Fibroblast of the aortic adventitia (primary cell): ENCODE results near the gene AHNAK2. TPM values are rescaled to one million over a fixed set of nuclear protein-coding genes. Genes with fewer than 3 reads are reported as not detected.
"Not testable (repeated sequence)": the region's sequence is repeated elsewhere in the genome, so short reads cannot be mapped to it uniquely, and the experiment has no call there.

Experiments used
- DNase-seq: peaks from one replicate; pipeline ENCODE4 v3.0.0-alpha.2; 2010; ENCODE audit warnings: low read depth
- H3K4me3 ChIP-seq: 2 replicates; pipeline ENCODE4 v1.5.1; 2011; ENCODE audit warnings: low read depth, mild to moderate bottlenecking, control low read depth, low read length, moderate library complexity
- total RNA-seq: library from RNA; depleted of rRNA; stranded (reverse); fragments of >200 nt; gene quantifications from 2 replicates; pipeline ENCODE4 v1.2.3, GENCODE V29; 2012; ENCODE audit warnings: low replicate concordance
- TF ChIP-seq, protein P1 (sequence below): IDR thresholded peaks from 2 replicates; pipeline ENCODE4 v1.5.1; 2011; ENCODE audit warnings: mild to moderate bottlenecking, low read length, control low read depth, inconsistent platforms; ENCODE audit not compliant: insufficient read depth

The AHNAK2 gene
- 78.4 and 164 TPM in 2 replicates for total RNA-seq

DNA sequence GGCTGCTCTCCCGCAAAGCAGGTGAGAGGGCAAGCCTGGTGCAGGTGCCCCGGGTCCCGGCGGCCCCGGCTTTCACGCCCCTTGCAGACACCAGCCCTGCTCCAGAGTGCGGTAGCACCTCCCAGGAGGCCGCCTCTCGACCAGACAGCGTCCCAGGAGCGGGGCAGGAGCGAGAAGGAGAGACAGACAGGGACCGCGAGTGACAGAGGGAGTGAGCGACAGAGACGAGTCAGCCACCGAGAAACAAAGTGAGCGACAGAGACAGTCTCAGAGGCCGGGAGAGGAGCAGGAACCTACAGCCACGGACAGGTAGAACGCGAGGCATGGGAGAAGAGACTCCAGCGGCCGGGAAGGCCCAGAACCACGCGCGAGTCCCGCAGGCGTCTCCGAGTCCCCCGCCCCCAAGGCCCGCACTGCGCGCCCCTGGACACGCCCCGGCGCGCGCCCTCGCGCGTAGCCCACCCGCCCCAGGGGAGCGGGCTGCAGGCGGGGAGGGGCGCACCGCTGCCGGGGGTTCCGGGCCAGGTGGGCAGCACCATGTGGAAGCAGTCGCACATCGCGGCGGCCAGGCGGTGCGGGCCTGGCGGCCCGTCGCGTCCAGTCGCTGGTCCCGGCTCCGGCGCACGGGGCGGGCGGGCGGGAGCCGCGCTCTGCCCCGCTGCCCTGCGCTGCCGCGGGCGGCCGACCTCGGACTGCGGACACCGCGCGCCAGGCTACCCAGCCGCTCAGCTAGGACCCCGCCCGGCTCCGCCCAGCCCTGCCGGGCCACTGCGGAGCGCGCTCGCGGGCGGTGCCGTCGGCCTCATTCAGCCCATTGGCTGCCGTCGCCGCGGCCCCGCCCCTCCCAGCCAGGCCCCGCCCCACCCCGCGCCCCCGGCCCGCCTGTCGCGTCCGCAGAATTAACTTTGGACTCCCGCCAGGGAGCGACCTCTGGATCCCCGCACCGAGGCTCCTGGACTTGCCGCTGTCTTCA lies at the start of gene AHNAK2:
TSS of gene AHNAK2 (minus strand) at position 694 of the 973 bp plus-strand sequence. CDS start at position 557, 137 bp downstream.
- peak; percentile 65 for DNase-seq

DNA sequence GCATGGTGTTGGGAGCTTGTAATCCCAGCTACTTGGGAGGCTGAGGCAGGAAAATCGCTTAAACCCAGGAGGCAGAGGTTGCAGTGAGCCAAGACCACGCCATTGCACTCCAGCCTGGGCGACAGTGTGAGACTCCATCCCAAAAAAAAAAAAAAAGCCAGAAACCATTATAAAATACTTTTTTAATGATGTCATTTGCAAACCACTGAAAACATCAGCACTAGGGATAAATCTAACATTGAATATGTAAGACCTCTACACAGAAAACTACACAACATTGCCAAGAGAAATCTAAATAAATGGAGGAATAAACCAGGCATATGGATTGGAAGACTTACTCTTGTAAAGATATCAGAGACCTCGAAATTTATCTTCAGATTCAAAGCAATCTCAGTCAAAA lies 49.5 kb upstream of the AHNAK2 start:
- H3K4me3 ChIP-seq, DNase-seq: not testable (repeated sequence)

More for the DNA sequence above, at the start of gene AHNAK2:
- TF ChIP-seq, protein P1, sequence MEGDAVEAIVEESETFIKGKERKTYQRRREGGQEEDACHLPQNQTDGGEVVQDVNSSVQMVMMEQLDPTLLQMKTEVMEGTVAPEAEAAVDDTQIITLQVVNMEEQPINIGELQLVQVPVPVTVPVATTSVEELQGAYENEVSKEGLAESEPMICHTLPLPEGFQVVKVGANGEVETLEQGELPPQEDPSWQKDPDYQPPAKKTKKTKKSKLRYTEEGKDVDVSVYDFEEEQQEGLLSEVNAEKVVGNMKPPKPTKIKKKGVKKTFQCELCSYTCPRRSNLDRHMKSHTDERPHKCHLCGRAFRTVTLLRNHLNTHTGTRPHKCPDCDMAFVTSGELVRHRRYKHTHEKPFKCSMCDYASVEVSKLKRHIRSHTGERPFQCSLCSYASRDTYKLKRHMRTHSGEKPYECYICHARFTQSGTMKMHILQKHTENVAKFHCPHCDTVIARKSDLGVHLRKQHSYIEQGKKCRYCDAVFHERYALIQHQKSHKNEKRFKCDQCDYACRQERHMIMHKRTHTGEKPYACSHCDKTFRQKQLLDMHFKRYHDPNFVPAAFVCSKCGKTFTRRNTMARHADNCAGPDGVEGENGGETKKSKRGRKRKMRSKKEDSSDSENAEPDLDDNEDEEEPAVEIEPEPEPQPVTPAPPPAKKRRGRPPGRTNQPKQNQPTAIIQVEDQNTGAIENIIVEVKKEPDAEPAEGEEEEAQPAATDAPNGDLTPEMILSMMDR = no peak
- H3K4me3 ChIP-seq = peak within 1 kb of the TSS; percentile 68

GRCh38 chr14:105026802-105027563 lies 48.8 kb upstream of the AHNAK2 start:
- DNase-seq = peak; percentile 52
- TF ChIP-seq, protein P1 = no peak
- H3K4me3 ChIP-seq = no peak overlapping the region

DNA sequence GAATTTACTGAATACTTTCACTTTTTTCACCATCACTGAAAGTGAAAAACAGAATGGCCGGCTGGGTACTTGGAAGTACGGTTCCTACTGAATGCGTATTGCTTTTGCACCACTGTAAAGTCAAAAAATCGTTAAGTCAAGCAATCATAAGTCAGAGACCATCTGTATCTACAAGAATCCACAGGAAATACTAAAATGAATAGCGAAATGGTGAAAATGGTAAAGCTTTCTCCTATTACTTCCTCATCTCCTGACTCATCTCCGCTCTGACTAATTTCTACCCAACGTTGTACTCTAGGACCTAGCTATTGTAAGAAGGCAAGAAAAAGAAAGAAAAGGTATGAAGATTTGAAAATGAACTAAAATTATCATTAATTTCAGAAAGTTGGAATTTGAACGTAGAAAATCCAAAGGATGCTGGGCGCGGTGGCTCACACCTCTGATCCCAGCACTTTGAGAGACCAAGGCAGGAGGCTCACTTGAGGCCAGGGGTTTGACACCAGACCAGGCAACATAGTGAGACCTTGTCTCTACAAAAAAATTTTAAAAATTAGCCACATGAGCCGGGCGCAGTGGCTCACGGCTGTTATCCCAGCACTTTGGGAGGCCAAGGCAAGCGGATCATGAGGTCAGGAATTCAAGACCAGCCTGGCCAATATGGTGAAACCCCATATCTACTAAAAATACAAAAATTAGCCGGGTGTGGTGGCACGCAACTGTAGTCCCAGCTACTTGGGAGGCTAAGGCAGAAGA lies 48.0 kb upstream of the AHNAK2 start:
- no peak overlapping the region for H3K4me3 ChIP-seq
- no peak for DNase-seq
- TF ChIP-seq, protein P1 = no peak

DNA sequence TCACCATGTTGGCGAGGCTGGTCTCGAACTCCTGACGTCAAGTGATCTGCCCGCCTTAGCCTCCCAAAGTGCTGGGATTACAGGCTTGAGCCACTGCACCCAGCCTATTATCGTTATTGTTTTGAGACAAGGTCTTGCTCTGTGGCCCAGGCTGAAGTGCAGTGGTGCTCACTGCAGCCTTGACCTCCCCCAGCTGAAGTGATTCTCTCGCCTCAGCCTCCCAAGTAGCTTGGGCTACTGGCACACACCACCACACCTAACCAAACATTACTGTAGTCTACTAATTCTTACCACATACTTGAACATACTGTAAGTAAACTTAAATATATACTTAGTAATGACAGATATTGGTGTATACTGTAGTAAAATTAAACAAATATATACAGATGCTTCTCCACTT lies 47.3 kb upstream of the AHNAK2 start:
- TF ChIP-seq, protein P1 = no peak
- no peak overlapping the region for H3K4me3 ChIP-seq
- no peak for DNase-seq

DNA sequence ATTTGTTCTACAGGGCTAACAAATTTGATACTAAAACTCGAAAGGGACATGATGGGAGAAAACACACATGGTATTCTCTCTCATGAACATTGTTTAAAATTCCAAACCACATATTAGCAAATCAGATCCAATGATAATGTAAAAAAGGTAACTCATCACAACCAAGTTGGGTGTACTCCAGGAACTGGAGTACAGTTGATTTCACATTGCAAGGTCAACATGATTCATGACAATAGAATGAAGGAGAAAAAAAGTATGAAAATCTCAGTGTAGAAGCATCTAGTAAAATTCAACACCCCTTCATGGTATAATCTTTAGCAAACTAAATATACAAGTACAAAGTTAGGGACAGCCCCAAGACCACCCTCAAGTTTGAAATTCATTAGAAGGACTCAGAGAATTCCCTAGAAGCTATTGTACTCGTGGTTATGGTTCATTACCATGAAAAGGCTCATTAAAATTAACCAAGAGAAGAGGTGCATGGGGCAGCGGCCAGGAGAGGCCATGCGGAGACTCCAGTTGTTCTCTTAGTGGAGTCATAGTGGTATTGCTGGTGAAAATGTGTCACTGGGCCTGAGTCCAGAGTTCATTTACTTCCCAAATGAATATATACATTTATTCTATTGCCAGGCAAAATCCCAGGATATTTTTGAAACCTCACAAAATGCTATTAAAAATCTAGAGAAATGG lies 45.8 kb upstream of the AHNAK2 start:
- TF ChIP-seq, protein P1 = no peak
- H3K4me3 ChIP-seq = no peak overlapping the region
- DNase-seq = peak; percentile 47
